ENCODE measurements around the gene MAN2B2.

DNA sequence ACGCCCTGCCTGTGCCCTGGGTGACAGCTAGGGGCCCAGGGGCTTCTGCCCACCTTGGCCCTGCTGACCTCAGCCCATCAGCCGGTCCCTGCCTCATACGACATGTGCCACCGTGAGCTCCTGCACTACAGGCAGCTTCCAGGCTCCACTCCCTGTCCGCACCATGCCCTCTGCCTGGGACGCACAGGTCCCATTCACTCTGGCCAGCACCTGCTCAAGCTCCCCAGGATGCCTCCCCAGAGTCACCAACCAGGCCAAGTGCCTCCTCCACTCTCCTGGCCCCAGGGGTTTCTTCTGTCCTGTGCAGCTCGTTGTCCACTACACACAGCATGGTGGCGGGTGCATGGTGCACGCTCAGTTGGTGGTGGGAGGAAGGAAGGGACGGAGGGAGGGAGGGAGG is 45.3 kb downstream of the MAN2B2 start:
- TF ChIP-seq, protein P1, sequence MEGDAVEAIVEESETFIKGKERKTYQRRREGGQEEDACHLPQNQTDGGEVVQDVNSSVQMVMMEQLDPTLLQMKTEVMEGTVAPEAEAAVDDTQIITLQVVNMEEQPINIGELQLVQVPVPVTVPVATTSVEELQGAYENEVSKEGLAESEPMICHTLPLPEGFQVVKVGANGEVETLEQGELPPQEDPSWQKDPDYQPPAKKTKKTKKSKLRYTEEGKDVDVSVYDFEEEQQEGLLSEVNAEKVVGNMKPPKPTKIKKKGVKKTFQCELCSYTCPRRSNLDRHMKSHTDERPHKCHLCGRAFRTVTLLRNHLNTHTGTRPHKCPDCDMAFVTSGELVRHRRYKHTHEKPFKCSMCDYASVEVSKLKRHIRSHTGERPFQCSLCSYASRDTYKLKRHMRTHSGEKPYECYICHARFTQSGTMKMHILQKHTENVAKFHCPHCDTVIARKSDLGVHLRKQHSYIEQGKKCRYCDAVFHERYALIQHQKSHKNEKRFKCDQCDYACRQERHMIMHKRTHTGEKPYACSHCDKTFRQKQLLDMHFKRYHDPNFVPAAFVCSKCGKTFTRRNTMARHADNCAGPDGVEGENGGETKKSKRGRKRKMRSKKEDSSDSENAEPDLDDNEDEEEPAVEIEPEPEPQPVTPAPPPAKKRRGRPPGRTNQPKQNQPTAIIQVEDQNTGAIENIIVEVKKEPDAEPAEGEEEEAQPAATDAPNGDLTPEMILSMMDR (IDR thresholded peaks at IDR 0.05) = no peak
- no peak for TF ChIP-seq POLR2A (IDR thresholded peaks at IDR 0.05)
